Uterus (tissue), 4 donors: ENCODE data around the gene SLIT3. TPM values are rescaled to one million over a fixed set of nuclear protein-coding genes. Genes with fewer than 3 reads are reported as not detected.

ENCODE experiments used
- DNase-seq, 2 donors: peaks; one replicate each; pipeline ENCODE4 v3.0.0-alpha.2; 2019 to 2020
- H3K27ac ChIP-seq, 2 donors: fragments of 200-600 bp; sonication (generic); 1 replicate in 1 of 2; 2 replicates in 1 of 2; pipeline ENCODE4 v1.5.1; 2016 to 2018
- H3K27me3 ChIP-seq, 2 donors: fragments of 200-600 bp; sonication (generic); one replicate each; pipeline ENCODE4 v1.5.1; 2018 to 2019; ENCODE audit warnings: control low read depth in 1 of 2
- H3K36me3 ChIP-seq, 2 donors: fragments of 200-600 bp; sonication (generic); one replicate each; pipeline ENCODE4 v1.5.1; 2019; ENCODE audit warnings: control low read depth in 1 of 2
- H3K4me1 ChIP-seq, 2 donors: fragments of 200-600 bp; sonication (generic); one replicate each; pipeline ENCODE4 v1.5.1; 2018 to 2019; ENCODE audit warnings: control low read depth in 1 of 2
- H3K4me3 ChIP-seq, 2 donors: fragments of 200-600 bp; sonication (generic); 1 replicate in 1 of 2; 2 replicates in 1 of 2; pipeline ENCODE4 v1.5.1; 2018 to 2019; ENCODE audit warnings: mild to moderate bottlenecking in 1 of 2
- H3K9me3 ChIP-seq, 2 donors: fragments of 200-600 bp; sonication (generic); one replicate each; pipeline ENCODE4 v1.5.1; 2019; ENCODE audit warnings: control low read depth in 1 of 2
- POLR2A ChIP-seq, 2 donors: fragments of 450-650 bp; IDR thresholded peaks; one replicate each; pipeline ENCODE4 v1.6.1; 2016; ENCODE audit warnings: antibody characterized with exemption in 2 of 2, mild to moderate bottlenecking in 1 of 2, moderate library complexity in 1 of 2
- intact Hi-C: fragments of 100-400 bp; cut with DNase I; formaldehyde crosslinking; loops from one replicate; pipeline ENCODE4 v1.15.1; 2023; ENCODE audit warnings: low total_unique reads
- total RNA-seq, 4 donors: library from RNA; depleted of rRNA in 3 of 4; stranded (reverse); fragments of >200 nt in 3 of 4; gene quantifications; one replicate each; pipeline versions ENCODE4 v1.1.0 to v1.2.4, GENCODE V29; 2014 to 2023
- TF ChIP-seq, protein P1 (sequence below), 4 experiments: fragments of 200-600 bp in 2 of 4; fragments of 450-650 bp in 2 of 4; sonication (generic) in 2 of 4; IDR thresholded peaks; one replicate each; pipeline ENCODE4 v1.5.1; 2016 to 2019; ENCODE audit warnings: antibody characterized with exemption in 4 of 4, mild to moderate bottlenecking in 2 of 4, moderate library complexity in 1 of 4
- donor health status: DM: yes; HTN: yes; CAD: no.

Gene SLIT3
- total RNA-seq, 4 donors from 2014 or later, result 9.4 to 62.2 (median 28.1) TPM

DNA sequence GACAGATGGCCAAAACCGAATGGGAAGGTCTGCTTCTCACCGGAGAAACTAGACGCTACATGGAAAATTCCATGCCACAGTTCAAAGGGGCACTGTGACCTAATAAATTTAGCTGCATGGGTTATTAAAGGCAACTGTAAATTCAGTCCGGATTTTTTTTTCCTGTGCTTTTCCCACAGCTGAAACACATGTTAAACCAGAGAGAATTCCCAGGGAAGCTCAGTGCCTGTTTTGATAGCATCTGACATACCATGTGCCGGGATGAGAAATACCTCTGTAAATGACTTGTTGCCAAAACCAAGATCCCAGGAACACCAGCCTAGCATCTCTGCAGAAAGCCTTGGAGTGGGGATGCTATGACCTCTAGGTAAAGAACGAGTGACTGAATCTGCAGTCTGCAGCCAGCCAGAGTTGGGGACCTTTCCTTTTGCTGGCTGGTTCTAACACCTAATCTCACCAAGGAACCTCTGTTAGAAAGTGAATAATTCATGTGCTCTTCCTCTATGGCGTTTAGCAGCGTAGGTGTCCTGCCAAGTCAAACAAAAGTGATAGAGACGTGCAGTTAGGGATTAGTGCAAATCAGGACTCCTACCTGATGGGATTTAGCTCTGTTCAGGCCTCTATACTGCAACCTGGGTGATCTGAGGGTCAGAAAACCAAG, 77.9 kb downstream of the SLIT3 start:
- Histone ChIP-seq H3K4me3 (no peak overlapping the region), H3K27ac (peak overlapping the region in 1 of 2 donors; percentile 38), H3K27me3 (no peaks in the 10 kb centered on the region), H3K9me3 (no peaks in the 10 kb centered on the region), H3K4me1 (no peaks in the 10 kb centered on the region), H3K36me3 (no peaks in the 10 kb centered on the region)
- TF ChIP-seq POLR2A (IDR thresholded peaks at IDR 0.05), result no peak
- no peak for DNase-seq
- intact Hi-C loops, result no loop called here

DNA sequence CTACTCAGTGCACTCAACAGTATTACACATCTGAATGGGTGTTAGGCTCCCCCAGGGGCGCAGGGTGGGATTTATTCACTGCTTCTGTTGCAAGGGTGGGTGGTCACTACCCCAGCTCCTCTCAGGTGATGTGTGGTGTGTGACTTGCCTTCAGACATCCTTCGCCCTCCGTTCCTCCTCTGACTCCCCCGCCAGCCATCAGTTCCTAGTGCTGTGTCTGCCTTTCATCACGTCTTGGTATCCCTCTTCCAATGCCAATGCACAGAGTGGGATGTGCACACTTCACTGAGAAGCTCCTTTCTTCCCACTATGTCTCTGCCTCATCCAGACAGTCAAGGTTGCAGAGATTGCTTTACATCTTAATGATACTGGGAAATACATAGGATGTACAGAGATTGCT, 79.4 kb downstream of the SLIT3 start:
- Histone ChIP-seq H3K4me3 (no peak overlapping the region), H3K27me3 (no peaks in the 10 kb centered on the region), H3K4me1 (no peaks in the 10 kb centered on the region), H3K36me3 (no peaks in the 10 kb centered on the region), H3K9me3 (no peaks in the 10 kb centered on the region), H3K27ac (no peak overlapping the region)
- TF ChIP-seq, protein P1, sequence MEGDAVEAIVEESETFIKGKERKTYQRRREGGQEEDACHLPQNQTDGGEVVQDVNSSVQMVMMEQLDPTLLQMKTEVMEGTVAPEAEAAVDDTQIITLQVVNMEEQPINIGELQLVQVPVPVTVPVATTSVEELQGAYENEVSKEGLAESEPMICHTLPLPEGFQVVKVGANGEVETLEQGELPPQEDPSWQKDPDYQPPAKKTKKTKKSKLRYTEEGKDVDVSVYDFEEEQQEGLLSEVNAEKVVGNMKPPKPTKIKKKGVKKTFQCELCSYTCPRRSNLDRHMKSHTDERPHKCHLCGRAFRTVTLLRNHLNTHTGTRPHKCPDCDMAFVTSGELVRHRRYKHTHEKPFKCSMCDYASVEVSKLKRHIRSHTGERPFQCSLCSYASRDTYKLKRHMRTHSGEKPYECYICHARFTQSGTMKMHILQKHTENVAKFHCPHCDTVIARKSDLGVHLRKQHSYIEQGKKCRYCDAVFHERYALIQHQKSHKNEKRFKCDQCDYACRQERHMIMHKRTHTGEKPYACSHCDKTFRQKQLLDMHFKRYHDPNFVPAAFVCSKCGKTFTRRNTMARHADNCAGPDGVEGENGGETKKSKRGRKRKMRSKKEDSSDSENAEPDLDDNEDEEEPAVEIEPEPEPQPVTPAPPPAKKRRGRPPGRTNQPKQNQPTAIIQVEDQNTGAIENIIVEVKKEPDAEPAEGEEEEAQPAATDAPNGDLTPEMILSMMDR (IDR thresholded peaks at IDR 0.05), result no peak
- intact Hi-C loops, result no loop called here
- DNase-seq, result no peak

DNA sequence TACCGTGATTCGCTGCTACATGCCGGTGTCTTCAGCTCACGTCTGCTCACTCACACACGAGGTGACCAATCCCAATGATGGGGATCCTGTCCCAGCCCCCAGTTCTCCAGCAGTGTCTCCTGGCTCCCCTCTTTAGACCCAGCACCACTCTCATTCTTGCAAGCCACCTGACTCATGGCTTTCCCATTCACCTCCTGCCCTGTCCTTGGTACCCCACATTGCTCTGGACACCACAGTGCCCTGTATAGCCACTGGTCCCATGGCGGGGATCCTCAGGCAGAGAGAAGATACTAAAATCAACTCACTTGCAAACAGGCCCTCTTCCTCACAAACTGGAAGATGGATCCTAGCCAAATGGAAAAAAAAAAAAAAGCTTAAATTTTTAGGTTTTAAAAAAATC, 81.0 kb downstream of the SLIT3 start:
- Histone ChIP-seq H3K9me3 (no peaks in the 10 kb centered on the region), H3K4me1 (no peaks in the 10 kb centered on the region), H3K4me3 (no peak overlapping the region), H3K27me3 (no peaks in the 10 kb centered on the region), H3K27ac (no peak overlapping the region), H3K36me3 (no peaks in the 10 kb centered on the region)
- DNase-seq, result no peak
- TF ChIP-seq, protein P1 (IDR thresholded peaks at IDR 0.05), result no peak
- TF ChIP-seq POLR2A (IDR thresholded peaks at IDR 0.05), result no peak
- intact Hi-C loops, result no loop called here

DNA sequence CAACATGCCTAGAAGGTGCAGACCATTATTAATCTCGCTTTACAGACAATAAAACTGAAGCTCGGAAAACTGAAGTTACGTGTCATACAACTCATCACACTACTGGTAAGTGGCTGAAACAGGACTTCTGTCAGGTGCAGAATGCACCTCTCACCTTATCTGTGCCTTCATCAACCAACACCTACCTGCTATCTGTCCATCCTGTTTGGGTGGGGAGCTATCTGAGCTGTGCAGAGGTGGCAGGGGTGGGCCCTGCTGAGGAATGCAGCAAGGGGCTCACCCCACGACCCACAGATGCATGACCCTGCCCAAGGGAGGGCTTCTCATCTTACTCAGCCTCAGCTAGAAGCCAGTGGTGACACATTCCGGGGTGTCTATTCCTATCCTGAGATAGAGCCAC, 81.6 kb downstream of the SLIT3 start:
- intact Hi-C loops, result no loop called here
- Histone ChIP-seq H3K4me3 (no peak overlapping the region), H3K27ac (no peak overlapping the region), H3K4me1 (no peaks in the 10 kb centered on the region), H3K27me3 (no peaks in the 10 kb centered on the region), H3K9me3 (no peaks in the 10 kb centered on the region), H3K36me3 (no peaks in the 10 kb centered on the region)
- DNase-seq, result no peak
- TF ChIP-seq POLR2A (IDR thresholded peaks at IDR 0.05), result no peak
- TF ChIP-seq, protein P1 (IDR thresholded peaks at IDR 0.05), result no peak

DNA sequence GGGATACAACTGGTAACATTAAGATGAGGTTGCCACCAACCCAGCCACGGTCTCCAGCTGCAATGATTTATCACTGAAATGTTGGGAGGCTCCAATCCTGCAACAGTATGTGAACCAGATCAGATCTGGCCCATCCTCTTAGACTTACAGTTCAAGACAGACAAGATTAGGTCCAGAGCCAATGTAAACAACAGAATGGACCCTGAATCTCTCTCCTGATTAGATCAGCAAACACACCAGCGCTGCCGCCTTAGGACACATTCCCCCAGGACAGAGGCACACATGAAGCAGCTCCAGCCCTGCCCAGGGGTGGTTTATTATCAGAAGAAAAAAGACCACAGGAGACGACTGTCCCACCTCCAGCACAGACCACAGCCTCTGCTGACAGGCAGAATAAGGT, 82.1 kb downstream of the SLIT3 start:
- H3K36me3 ChIP-seq, result no peaks in the 10 kb centered on the region
- no peaks in the 10 kb centered on the region for H3K9me3 ChIP-seq
- DNase-seq, result no peak
- no peaks in the 10 kb centered on the region for H3K27me3 ChIP-seq
- no peak overlapping the region for H3K27ac ChIP-seq
- H3K4me3 ChIP-seq, result no peak overlapping the region
- intact Hi-C loops, result no loop called here
- no peak for TF ChIP-seq POLR2A (IDR thresholded peaks at IDR 0.05)
- TF ChIP-seq, protein P1 (IDR thresholded peaks at IDR 0.05), result no peak
- H3K4me1 ChIP-seq, result no peaks in the 10 kb centered on the region

DNA sequence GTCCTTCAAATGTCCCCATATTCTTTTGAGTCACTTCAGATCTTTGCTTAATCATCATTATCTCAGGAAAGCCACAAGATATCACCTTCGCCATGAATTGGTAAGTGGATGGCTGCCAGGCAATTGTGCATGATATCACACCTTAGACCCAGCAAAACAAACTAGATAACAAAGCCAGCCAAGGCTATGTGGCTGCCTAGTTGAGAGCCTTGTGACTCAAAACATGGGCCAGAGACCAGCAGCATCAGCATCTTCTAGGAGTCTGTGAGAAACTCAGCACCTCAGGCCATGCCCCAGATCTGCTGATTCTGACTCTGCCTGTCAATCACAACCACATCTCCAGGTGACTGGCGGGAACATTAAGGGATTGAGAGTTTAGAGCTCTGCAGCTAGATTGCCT, 82.8 kb downstream of the SLIT3 start:
- intact Hi-C loops, result no loop called here
- Histone ChIP-seq H3K27me3 (no peaks in the 10 kb centered on the region), H3K36me3 (no peaks in the 10 kb centered on the region), H3K9me3 (no peaks in the 10 kb centered on the region), H3K27ac (no peak overlapping the region), H3K4me3 (no peak overlapping the region), H3K4me1 (no peaks in the 10 kb centered on the region)
- DNase-seq, result no peak
- TF ChIP-seq POLR2A (IDR thresholded peaks at IDR 0.05), result no peak
